Gastroesophageal sphincter (tissue), 3 donors: ENCODE measurements around the gene NRXN3.

Source experiments
- CTCF ChIP-seq, 4 experiments: fragments of 200-600 bp in 2 of 4; fragments of 450-650 bp in 2 of 4; sonication (generic) in 1 of 4; IDR thresholded peaks; one replicate each; pipeline ENCODE4 v1.5.1; 2017 to 2019; ENCODE audit warnings: antibody characterized with exemption in 4 of 4, mild to moderate bottlenecking in 2 of 4, moderate library complexity in 2 of 4
- EP300 ChIP-seq: sonication (generic); formaldehyde crosslinking; IDR thresholded peaks from one replicate; pipeline ENCODE4 v1.6.1; 2017; ENCODE audit warnings: antibody characterized with exemption, mild to moderate bottlenecking
- POLR2A ChIP-seq, 2 donors: fragments of 450-650 bp; IDR thresholded peaks; one replicate each; pipeline ENCODE4 v1.6.1; 2017; ENCODE audit warnings: antibody characterized with exemption in 2 of 2, mild to moderate bottlenecking in 2 of 2, moderate library complexity in 1 of 2
- POLR2AphosphoS5 ChIP-seq: sonication (generic); formaldehyde crosslinking; IDR thresholded peaks from one replicate; pipeline ENCODE4 v1.6.1; 2017; ENCODE audit warnings: antibody characterized with exemption

GRCh38 chr14:79260406-79260805 is 1090.2 kb downstream of the NRXN3 start:
- no peak for TF ChIP-seq CTCF (IDR thresholded peaks at IDR 0.05)
- no peak for TF ChIP-seq POLR2AphosphoS5
- no peak for TF ChIP-seq EP300
- TF ChIP-seq POLR2A (IDR thresholded peaks at IDR 0.05): no peak
